ENCODE data around the gene WDFY3.

WDFY3 gene

GRCh38 chr4:84786478-84786877 is 180.0 kb downstream of the WDFY3 start:
- no peak for DNase-seq

- no peak for DNase-seq
Measured at GRCh38 chr4:84782517-84782916, 184.0 kb downstream of the WDFY3 start.

- no peak for DNase-seq
Measured at GRCh38 chr4:84780719-84781118, 185.8 kb downstream of the WDFY3 start.

GRCh38 chr4:84778041-84778440 is 188.4 kb downstream of the WDFY3 start:
- DNase-seq = no peak

- DNase-seq = no peak
Measured at GRCh38 chr4:84767168-84767567, 199.3 kb downstream of the WDFY3 start.

GRCh38 chr4:84753321-84753972 is 213.0 kb downstream of the WDFY3 start:
- DNase-seq = no peak

- DNase-seq = no peak
Measured at GRCh38 chr4:84751707-84752106, 214.8 kb downstream of the WDFY3 start.

GRCh38 chr4:84750960-84751283 is 215.6 kb downstream of the WDFY3 start:
- no peak for DNase-seq

- DNase-seq = no peak
Measured at GRCh38 chr4:84750260-84750959, 216.1 kb downstream of the WDFY3 start.

- DNase-seq = no peak
Measured at GRCh38 chr4:84740057-84740456, 226.4 kb downstream of the WDFY3 start.

- DNase-seq = no peak
Measured at GRCh38 chr4:84738622-84739021, 227.9 kb downstream of the WDFY3 start.

- no peak for DNase-seq
Measured at GRCh38 chr4:84737656-84738055, 228.8 kb downstream of the WDFY3 start.

- DNase-seq = no peak
Measured at GRCh38 chr4:84734037-84734436, 232.5 kb downstream of the WDFY3 start.

- DNase-seq = no peak
Measured at GRCh38 chr4:84733343-84734033, 233.0 kb downstream of the WDFY3 start.

- DNase-seq = no peak
Measured at GRCh38 chr4:84730375-84730774, 236.1 kb downstream of the WDFY3 start.

- DNase-seq = no peak
Measured at GRCh38 chr4:84727491-84727890, 239.0 kb downstream of the WDFY3 start.

- DNase-seq = no peak
Measured at GRCh38 chr4:84726356-84726755, 240.1 kb downstream of the WDFY3 start.

GRCh38 chr4:84722720-84723119 is 243.8 kb downstream of the WDFY3 start:
- DNase-seq = no peak

- no peak for DNase-seq
Measured at GRCh38 chr4:84719115-84719514, 247.4 kb downstream of the WDFY3 start.

GRCh38 chr4:84718699-84719098 is 247.8 kb downstream of the WDFY3 start:
- no peak for DNase-seq

- no peak for DNase-seq
Measured at GRCh38 chr4:84710548-84710947, 255.9 kb downstream of the WDFY3 start.

GRCh38 chr4:84708406-84709135 is 257.9 kb downstream of the WDFY3 start:
- no peak for DNase-seq

GRCh38 chr4:84706286-84706685 is 260.2 kb downstream of the WDFY3 start:
- DNase-seq = no peak
